Keratinocyte (primary cell): ENCODE data around the gene RC3H2. TPM values are rescaled to one million over a fixed set of nuclear protein-coding genes. Genes with fewer than 3 reads are reported as not detected.
"Not testable (repeated sequence)": the region's sequence is repeated elsewhere in the genome, so short reads cannot be mapped to it uniquely, and the experiment has no call there.

ENCODE experiments used
- DNase-seq: peaks from one replicate; pipeline ENCODE4 v3.0.0-alpha.2; 2011; ENCODE audit warnings: low read depth, missing footprints, low spot score
- FAIRE-seq: peaks from 2 replicates; lab custom pipeline; 2011; peaks lifted over from hg19 to GRCh38; lab: Jason Lieb, UNC
- H2AFZ ChIP-seq: 2 replicates; pipeline ENCODE4 v1.6.0; 2012; ENCODE audit warnings: low read length, control low read depth, inconsistent platforms; ENCODE audit not compliant: control insufficient read depth
- H3K27ac ChIP-seq: 2 replicates; pipeline ENCODE4 v1.5.1; 2011; ENCODE audit warnings: low read length; ENCODE audit not compliant: control insufficient read depth, insufficient read depth
- H3K27me3 ChIP-seq: 3 replicates; pipeline ENCODE4 v1.6.0; 2011; ENCODE audit warnings: low read length; ENCODE audit not compliant: control insufficient read depth, insufficient read depth; ENCODE audit errors: extremely low read depth
- H3K36me3 ChIP-seq, 2 experiments: 2 replicates in 1 of 2; 3 replicates in 1 of 2; pipeline ENCODE4 v1.5.1; 2011; ENCODE audit warnings: low read length in 2 of 2, mild to moderate bottlenecking in 1 of 2; ENCODE audit not compliant: control insufficient read depth in 2 of 2, insufficient read depth in 2 of 2; ENCODE audit errors: extremely low read depth in 1 of 2
- H3K4me1 ChIP-seq: 3 replicates; pipeline ENCODE4 v1.5.1; 2011; ENCODE audit warnings: low read length; ENCODE audit not compliant: control insufficient read depth, insufficient read depth; ENCODE audit errors: extremely low read depth
- H3K4me2 ChIP-seq: 3 replicates; pipeline ENCODE4 v1.6.0; 2011; ENCODE audit warnings: low read depth, low read length; ENCODE audit not compliant: control insufficient read depth, insufficient read depth; ENCODE audit errors: extremely low read depth
- H3K4me3 ChIP-seq, 3 experiments: fragments of 200-600 bp in 1 of 3; sonication (generic) in 1 of 3; 2 replicates in 2 of 3; 3 replicates in 1 of 3; pipeline ENCODE4 v1.5.1; 2011 to 2016; ENCODE audit warnings: low read length in 3 of 3, mild to moderate bottlenecking in 3 of 3, control low read depth in 2 of 3, inconsistent platforms in 1 of 3, low read depth in 1 of 3, mixed read lengths in 1 of 3, mixed run types in 1 of 3, moderate library complexity in 1 of 3; ENCODE audit not compliant: control insufficient read depth in 2 of 3, insufficient read depth in 2 of 3; ENCODE audit errors: extremely low read depth in 1 of 3
- H3K79me2 ChIP-seq: 2 replicates; pipeline ENCODE4 v1.6.0; 2012; ENCODE audit warnings: low read length; ENCODE audit not compliant: control insufficient read depth, insufficient read depth
- H3K9ac ChIP-seq: 3 replicates; pipeline ENCODE4 v1.6.0; 2011; ENCODE audit warnings: low read length; ENCODE audit not compliant: control insufficient read depth, insufficient read depth; ENCODE audit errors: extremely low read depth
- H3K9me1 ChIP-seq: 3 replicates; pipeline ENCODE4 v1.6.0; 2011; ENCODE audit warnings: low read length; ENCODE audit not compliant: control insufficient read depth, insufficient read depth; ENCODE audit errors: extremely low read depth
- H3K9me3 ChIP-seq: 2 replicates; pipeline ENCODE4 v1.5.1; 2012; ENCODE audit warnings: low read depth, low read length; ENCODE audit not compliant: control insufficient read depth
- H4K20me1 ChIP-seq: 3 replicates; pipeline ENCODE4 v1.6.0; 2011; ENCODE audit warnings: low read length; ENCODE audit not compliant: control insufficient read depth, insufficient read depth; ENCODE audit errors: extremely low read depth
- EZH2 ChIP-seq: IDR thresholded peaks from one replicate; pipeline ENCODE4 v1.6.1; 2012; ENCODE audit warnings: inconsistent platforms, mild to moderate bottlenecking, low read length, moderate library complexity
- dilution Hi-C: fragments of 300-500 bp; cut with MboI; formaldehyde crosslinking; loops from one replicate; pipeline ENCODE4 v1.7.0; 2020; ENCODE audit warnings: low sequenced_read_pairs; ENCODE audit not compliant: extremely low pct_ligation_motif_present
- polyA plus RNA-seq, 5 experiments: library from polyadenylated mRNA; depleted of rRNA in 3 of 5; stranded (reverse) in 3 of 5; stranded (forward) in 1 of 5; unstranded in 1 of 5; fragments of >200 nt; gene quantifications; 1 replicate in 1 of 5; 2 replicates in 3 of 5; 3 replicates in 1 of 5; pipeline versions ENCODE4 v1.2.1 to v1.2.3, GENCODE V29; 2011 to 2012; ENCODE audit warnings: missing spikeins in 2 of 5, low read depth in 1 of 5, low replicate concordance in 1 of 5
- TF ChIP-seq, protein P1 (sequence below), 3 experiments: IDR thresholded peaks in 1 of 3; conservative IDR thresholded peaks in 1 of 3; optimal IDR thresholded peaks in 1 of 3; 2 replicates in 2 of 3; 3 replicates in 1 of 3; pipeline versions ENCODE3 to v1.5.1; 2011; ENCODE audit warnings: low read length in 3 of 3, mild to moderate bottlenecking in 3 of 3, moderate library complexity in 2 of 3, control low read depth in 1 of 3, inconsistent platforms in 1 of 3; ENCODE audit not compliant: insufficient read depth in 2 of 3; ENCODE audit errors: extremely low read depth in 1 of 3

The RC3H2 gene
- polyA plus RNA-seq, 1 donor (not counting 4 experiments of a cell fraction or from before 2014, with no cell fraction given) = 34.2 TPM

GRCh38 chr9:122875523-122875922 lies 29.6 kb downstream of the RC3H2 start:
- H2AFZ ChIP-seq = no peak overlapping the region
- H3K36me3 ChIP-seq = peaks cover 15 to 24% of the 10 kb centered on the region in 2 experiments
- no peak overlapping the region for H3K4me2 ChIP-seq
- no peak overlapping the region for H3K27ac ChIP-seq
- no peaks in the 10 kb centered on the region for H3K9me1 ChIP-seq
- no peaks in the 10 kb centered on the region for H3K79me2 ChIP-seq
- no peak for TF ChIP-seq EZH2
- TF ChIP-seq, protein P1, sequence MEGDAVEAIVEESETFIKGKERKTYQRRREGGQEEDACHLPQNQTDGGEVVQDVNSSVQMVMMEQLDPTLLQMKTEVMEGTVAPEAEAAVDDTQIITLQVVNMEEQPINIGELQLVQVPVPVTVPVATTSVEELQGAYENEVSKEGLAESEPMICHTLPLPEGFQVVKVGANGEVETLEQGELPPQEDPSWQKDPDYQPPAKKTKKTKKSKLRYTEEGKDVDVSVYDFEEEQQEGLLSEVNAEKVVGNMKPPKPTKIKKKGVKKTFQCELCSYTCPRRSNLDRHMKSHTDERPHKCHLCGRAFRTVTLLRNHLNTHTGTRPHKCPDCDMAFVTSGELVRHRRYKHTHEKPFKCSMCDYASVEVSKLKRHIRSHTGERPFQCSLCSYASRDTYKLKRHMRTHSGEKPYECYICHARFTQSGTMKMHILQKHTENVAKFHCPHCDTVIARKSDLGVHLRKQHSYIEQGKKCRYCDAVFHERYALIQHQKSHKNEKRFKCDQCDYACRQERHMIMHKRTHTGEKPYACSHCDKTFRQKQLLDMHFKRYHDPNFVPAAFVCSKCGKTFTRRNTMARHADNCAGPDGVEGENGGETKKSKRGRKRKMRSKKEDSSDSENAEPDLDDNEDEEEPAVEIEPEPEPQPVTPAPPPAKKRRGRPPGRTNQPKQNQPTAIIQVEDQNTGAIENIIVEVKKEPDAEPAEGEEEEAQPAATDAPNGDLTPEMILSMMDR (optimal IDR thresholded peaks at IDR 0.05 in 1 of 3, IDR thresholded peaks at IDR 0.05 in 1 of 3, conservative IDR thresholded peaks at IDR 0.05 in 1 of 3; ENCODE audit: extremely low read depth in 1 of 3, insufficient read depth in 2 of 3, low read length in 3 of 3) = no peak
- H4K20me1 ChIP-seq = no peaks in the 10 kb centered on the region
- H3K9ac ChIP-seq = no peak overlapping the region
- no peaks in the 10 kb centered on the region for H3K27me3 ChIP-seq
- H3K4me3 ChIP-seq = no peak overlapping the region
- no peaks in the 10 kb centered on the region for H3K9me3 ChIP-seq
- FAIRE-seq (no peak), DNase-seq (no peak)
- dilution Hi-C loops = no loop called here
- H3K4me1 ChIP-seq = no peaks in the 10 kb centered on the region

- H3K4me2 ChIP-seq, H3K9me3 ChIP-seq, H4K20me1 ChIP-seq, H3K79me2 ChIP-seq, H3K9ac ChIP-seq, FAIRE-seq, H3K9me1 ChIP-seq, H3K27ac ChIP-seq, H2AFZ ChIP-seq, H3K36me3 ChIP-seq, dilution Hi-C loops, H3K4me1 ChIP-seq, H3K27me3 ChIP-seq, DNase-seq, H3K4me3 ChIP-seq: not testable (repeated sequence)
These were observed 37.9 kb downstream of the RC3H2 start for GRCh38 chr9:122867276-122867675.

- Histone ChIP-seq H3K36me3 (peaks cover 2 to 5% of the 10 kb centered on the region in 2 experiments), H2AFZ (no peak overlapping the region), H3K4me2 (no peak overlapping the region), H3K27ac (no peak overlapping the region), H3K9me3 (no peaks in the 10 kb centered on the region), H3K9me1 (no peaks in the 10 kb centered on the region), H3K4me1 (no peaks in the 10 kb centered on the region), H3K9ac (no peak overlapping the region), H4K20me1 (no peaks in the 10 kb centered on the region), H3K4me3 (no peak overlapping the region), H3K27me3 (no peaks in the 10 kb centered on the region), H3K79me2 (no peaks in the 10 kb centered on the region)
- no peak for FAIRE-seq
- no peak for DNase-seq
- dilution Hi-C loops = no loop called here
- TF ChIP-seq, protein P1 (optimal IDR thresholded peaks at IDR 0.05 in 1 of 3, IDR thresholded peaks at IDR 0.05 in 1 of 3, conservative IDR thresholded peaks at IDR 0.05 in 1 of 3; ENCODE audit: extremely low read depth in 1 of 3, insufficient read depth in 2 of 3, low read length in 3 of 3) = no peak
- TF ChIP-seq EZH2 = no peak
These were observed 39.1 kb downstream of the RC3H2 start for GRCh38 chr9:122866079-122866478.
